ENCODE results near the gene ZC3H18. TPM values are rescaled to one million over a fixed set of nuclear protein-coding genes. Genes with fewer than 3 reads are reported as not detected.
A peak's percentile ranks its signal among the peaks of the same experiment; 100 is the strongest.

The ZC3H18 gene
- total RNA-seq, 1 experiment from 2014 or later = 61.8 TPM

DNA sequence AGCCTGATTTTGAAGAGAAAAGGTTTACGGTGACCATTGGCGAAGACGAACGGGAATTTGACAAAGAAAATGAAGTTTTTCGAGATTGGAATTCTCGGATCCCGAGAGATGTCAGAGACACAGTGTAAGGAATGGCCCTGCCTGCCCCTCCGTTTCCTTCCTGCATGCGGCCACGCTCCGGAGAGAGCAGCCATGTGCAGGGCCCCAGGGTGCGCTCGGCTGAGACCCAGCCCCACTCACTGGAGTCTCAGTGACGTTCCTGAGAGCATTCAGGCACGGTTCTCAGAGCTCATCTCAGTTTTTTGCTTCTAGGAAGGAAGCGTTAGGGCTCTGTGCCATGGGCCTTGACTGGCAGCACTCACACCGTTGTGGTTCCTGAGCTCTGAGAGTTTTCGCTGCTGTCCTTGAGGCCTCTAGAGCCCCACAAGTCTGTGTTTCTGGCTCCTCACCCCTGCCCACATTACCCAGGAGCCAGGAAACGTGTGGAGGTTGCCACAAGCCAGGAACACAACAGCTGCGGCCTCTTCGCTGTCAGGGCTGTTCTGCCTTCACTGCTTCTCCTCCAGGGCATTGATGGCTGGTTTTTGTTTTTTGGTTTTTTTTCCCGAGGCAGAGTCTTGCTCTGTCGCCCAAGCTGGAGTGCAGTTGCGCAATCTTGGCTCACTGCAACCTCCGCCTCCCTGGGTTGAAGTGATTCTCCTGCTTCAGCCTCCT lies 29.8 kb downstream of the ZC3H18 start:
- H3K27me3 Mint-ChIP-seq (ENCODE audit: low read depth) = no peaks in the 10 kb centered on the region
- H3K4me3 Mint-ChIP-seq = no peak overlapping the region
- H3K27ac Mint-ChIP-seq = peak overlapping the region; percentile 72; the same call in 1 of the 2 replicates
- ATAC-seq = no peak
- H3K4me1 Mint-ChIP-seq = peaks cover 20% of the 10 kb centered on the region
- ChIA-PET CTCF (interaction anchor here (1.0 to 2.9 kb wide), 5 partner anchors 10 to 138 kb away, joined by 3 to 7 read pairs (median 4); no protein-coding TSS in a partner anchor), POLR2A (no interaction called here)
- peaks cover 45% of the 10 kb centered on the region for H3K36me3 Mint-ChIP-seq
- TF ChIP-seq NFATC4 (CRISPR knock-in tag; IDR thresholded peaks at IDR 0.05) = no peak
- TF ChIP-seq, protein P1, sequence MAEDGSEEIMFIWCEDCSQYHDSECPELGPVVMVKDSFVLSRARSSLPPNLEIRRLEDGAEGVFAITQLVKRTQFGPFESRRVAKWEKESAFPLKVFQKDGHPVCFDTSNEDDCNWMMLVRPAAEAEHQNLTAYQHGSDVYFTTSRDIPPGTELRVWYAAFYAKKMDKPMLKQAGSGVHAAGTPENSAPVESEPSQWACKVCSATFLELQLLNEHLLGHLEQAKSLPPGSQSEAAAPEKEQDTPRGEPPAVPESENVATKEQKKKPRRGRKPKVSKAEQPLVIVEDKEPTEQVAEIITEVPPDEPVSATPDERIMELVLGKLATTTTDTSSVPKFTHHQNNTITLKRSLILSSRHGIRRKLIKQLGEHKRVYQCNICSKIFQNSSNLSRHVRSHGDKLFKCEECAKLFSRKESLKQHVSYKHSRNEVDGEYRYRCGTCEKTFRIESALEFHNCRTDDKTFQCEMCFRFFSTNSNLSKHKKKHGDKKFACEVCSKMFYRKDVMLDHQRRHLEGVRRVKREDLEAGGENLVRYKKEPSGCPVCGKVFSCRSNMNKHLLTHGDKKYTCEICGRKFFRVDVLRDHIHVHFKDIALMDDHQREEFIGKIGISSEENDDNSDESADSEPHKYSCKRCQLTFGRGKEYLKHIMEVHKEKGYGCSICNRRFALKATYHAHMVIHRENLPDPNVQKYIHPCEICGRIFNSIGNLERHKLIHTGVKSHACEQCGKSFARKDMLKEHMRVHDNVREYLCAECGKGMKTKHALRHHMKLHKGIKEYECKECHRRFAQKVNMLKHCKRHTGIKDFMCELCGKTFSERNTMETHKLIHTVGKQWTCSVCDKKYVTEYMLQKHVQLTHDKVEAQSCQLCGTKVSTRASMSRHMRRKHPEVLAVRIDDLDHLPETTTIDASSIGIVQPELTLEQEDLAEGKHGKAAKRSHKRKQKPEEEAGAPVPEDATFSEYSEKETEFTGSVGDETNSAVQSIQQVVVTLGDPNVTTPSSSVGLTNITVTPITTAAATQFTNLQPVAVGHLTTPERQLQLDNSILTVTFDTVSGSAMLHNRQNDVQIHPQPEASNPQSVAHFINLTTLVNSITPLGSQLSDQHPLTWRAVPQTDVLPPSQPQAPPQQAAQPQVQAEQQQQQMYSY (CRISPR knock-in tag; IDR thresholded peaks at IDR 0.05) = no peak
- no peak for TF ChIP-seq JAZF1 (CRISPR knock-in tag; IDR thresholded peaks at IDR 0.05)
- TF ChIP-seq ZNF317 (CRISPR knock-in tag; IDR thresholded peaks at IDR 0.05; ENCODE audit: borderline replicate concordance, low read depth) = no peak
- TF ChIP-seq ESRRA (CRISPR knock-in tag; IDR thresholded peaks at IDR 0.05; ENCODE audit: borderline replicate concordance) = no peak
- TF ChIP-seq, protein P2, sequence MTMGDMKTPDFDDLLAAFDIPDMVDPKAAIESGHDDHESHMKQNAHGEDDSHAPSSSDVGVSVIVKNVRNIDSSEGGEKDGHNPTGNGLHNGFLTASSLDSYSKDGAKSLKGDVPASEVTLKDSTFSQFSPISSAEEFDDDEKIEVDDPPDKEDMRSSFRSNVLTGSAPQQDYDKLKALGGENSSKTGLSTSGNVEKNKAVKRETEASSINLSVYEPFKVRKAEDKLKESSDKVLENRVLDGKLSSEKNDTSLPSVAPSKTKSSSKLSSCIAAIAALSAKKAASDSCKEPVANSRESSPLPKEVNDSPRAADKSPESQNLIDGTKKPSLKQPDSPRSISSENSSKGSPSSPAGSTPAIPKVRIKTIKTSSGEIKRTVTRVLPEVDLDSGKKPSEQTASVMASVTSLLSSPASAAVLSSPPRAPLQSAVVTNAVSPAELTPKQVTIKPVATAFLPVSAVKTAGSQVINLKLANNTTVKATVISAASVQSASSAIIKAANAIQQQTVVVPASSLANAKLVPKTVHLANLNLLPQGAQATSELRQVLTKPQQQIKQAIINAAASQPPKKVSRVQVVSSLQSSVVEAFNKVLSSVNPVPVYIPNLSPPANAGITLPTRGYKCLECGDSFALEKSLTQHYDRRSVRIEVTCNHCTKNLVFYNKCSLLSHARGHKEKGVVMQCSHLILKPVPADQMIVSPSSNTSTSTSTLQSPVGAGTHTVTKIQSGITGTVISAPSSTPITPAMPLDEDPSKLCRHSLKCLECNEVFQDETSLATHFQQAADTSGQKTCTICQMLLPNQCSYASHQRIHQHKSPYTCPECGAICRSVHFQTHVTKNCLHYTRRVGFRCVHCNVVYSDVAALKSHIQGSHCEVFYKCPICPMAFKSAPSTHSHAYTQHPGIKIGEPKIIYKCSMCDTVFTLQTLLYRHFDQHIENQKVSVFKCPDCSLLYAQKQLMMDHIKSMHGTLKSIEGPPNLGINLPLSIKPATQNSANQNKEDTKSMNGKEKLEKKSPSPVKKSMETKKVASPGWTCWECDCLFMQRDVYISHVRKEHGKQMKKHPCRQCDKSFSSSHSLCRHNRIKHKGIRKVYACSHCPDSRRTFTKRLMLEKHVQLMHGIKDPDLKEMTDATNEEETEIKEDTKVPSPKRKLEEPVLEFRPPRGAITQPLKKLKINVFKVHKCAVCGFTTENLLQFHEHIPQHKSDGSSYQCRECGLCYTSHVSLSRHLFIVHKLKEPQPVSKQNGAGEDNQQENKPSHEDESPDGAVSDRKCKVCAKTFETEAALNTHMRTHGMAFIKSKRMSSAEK (CRISPR knock-in tag; IDR thresholded peaks at IDR 0.05; ENCODE audit: borderline replicate concordance) = no peak
- TF ChIP-seq CBFB (CRISPR knock-in tag; IDR thresholded peaks at IDR 0.05; ENCODE audit: low read depth) = no peak
- TF ChIP-seq, protein P3, sequence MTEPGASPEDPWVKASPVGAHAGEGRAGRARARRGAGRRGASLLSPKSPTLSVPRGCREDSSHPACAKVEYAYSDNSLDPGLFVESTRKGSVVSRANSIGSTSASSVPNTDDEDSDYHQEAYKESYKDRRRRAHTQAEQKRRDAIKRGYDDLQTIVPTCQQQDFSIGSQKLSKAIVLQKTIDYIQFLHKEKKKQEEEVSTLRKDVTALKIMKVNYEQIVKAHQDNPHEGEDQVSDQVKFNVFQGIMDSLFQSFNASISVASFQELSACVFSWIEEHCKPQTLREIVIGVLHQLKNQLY (CRISPR knock-in tag; IDR thresholded peaks at IDR 0.05) = no peak
- no peak for TF ChIP-seq CREM (CRISPR knock-in tag; IDR thresholded peaks at IDR 0.05)
- TF ChIP-seq, protein P4, sequence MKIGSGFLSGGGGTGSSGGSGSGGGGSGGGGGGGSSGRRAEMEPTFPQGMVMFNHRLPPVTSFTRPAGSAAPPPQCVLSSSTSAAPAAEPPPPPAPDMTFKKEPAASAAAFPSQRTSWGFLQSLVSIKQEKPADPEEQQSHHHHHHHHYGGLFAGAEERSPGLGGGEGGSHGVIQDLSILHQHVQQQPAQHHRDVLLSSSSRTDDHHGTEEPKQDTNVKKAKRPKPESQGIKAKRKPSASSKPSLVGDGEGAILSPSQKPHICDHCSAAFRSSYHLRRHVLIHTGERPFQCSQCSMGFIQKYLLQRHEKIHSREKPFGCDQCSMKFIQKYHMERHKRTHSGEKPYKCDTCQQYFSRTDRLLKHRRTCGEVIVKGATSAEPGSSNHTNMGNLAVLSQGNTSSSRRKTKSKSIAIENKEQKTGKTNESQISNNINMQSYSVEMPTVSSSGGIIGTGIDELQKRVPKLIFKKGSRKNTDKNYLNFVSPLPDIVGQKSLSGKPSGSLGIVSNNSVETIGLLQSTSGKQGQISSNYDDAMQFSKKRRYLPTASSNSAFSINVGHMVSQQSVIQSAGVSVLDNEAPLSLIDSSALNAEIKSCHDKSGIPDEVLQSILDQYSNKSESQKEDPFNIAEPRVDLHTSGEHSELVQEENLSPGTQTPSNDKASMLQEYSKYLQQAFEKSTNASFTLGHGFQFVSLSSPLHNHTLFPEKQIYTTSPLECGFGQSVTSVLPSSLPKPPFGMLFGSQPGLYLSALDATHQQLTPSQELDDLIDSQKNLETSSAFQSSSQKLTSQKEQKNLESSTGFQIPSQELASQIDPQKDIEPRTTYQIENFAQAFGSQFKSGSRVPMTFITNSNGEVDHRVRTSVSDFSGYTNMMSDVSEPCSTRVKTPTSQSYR (CRISPR knock-in tag; IDR thresholded peaks at IDR 0.05) = no peak
- TF ChIP-seq, protein P5, sequence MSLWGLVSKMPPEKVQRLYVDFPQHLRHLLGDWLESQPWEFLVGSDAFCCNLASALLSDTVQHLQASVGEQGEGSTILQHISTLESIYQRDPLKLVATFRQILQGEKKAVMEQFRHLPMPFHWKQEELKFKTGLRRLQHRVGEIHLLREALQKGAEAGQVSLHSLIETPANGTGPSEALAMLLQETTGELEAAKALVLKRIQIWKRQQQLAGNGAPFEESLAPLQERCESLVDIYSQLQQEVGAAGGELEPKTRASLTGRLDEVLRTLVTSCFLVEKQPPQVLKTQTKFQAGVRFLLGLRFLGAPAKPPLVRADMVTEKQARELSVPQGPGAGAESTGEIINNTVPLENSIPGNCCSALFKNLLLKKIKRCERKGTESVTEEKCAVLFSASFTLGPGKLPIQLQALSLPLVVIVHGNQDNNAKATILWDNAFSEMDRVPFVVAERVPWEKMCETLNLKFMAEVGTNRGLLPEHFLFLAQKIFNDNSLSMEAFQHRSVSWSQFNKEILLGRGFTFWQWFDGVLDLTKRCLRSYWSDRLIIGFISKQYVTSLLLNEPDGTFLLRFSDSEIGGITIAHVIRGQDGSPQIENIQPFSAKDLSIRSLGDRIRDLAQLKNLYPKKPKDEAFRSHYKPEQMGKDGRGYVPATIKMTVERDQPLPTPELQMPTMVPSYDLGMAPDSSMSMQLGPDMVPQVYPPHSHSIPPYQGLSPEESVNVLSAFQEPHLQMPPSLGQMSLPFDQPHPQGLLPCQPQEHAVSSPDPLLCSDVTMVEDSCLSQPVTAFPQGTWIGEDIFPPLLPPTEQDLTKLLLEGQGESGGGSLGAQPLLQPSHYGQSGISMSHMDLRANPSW (CRISPR knock-in tag; conservative IDR thresholded peaks at IDR 0.05; ENCODE audit: low read depth) = no peak
- TF ChIP-seq, protein P6, sequence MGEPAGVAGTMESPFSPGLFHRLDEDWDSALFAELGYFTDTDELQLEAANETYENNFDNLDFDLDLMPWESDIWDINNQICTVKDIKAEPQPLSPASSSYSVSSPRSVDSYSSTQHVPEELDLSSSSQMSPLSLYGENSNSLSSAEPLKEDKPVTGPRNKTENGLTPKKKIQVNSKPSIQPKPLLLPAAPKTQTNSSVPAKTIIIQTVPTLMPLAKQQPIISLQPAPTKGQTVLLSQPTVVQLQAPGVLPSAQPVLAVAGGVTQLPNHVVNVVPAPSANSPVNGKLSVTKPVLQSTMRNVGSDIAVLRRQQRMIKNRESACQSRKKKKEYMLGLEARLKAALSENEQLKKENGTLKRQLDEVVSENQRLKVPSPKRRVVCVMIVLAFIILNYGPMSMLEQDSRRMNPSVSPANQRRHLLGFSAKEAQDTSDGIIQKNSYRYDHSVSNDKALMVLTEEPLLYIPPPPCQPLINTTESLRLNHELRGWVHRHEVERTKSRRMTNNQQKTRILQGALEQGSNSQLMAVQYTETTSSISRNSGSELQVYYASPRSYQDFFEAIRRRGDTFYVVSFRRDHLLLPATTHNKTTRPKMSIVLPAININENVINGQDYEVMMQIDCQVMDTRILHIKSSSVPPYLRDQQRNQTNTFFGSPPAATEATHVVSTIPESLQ (CRISPR knock-in tag; IDR thresholded peaks at IDR 0.05) = no peak
- TF ChIP-seq, protein P7, sequence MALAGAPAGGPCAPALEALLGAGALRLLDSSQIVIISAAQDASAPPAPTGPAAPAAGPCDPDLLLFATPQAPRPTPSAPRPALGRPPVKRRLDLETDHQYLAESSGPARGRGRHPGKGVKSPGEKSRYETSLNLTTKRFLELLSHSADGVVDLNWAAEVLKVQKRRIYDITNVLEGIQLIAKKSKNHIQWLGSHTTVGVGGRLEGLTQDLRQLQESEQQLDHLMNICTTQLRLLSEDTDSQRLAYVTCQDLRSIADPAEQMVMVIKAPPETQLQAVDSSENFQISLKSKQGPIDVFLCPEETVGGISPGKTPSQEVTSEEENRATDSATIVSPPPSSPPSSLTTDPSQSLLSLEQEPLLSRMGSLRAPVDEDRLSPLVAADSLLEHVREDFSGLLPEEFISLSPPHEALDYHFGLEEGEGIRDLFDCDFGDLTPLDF (CRISPR knock-in tag; IDR thresholded peaks at IDR 0.05) = no peak
- TF ChIP-seq SOX15 (CRISPR knock-in tag; IDR thresholded peaks at IDR 0.05) = no peak
- no peak for TF ChIP-seq RELA (CRISPR knock-in tag; IDR thresholded peaks at IDR 0.05; ENCODE audit: borderline replicate concordance)
- TF ChIP-seq, protein P8, sequence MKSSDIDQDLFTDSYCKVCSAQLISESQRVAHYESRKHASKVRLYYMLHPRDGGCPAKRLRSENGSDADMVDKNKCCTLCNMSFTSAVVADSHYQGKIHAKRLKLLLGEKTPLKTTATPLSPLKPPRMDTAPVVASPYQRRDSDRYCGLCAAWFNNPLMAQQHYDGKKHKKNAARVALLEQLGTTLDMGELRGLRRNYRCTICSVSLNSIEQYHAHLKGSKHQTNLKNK (CRISPR knock-in tag; IDR thresholded peaks at IDR 0.05) = no peak
- TF ChIP-seq, protein P9, sequence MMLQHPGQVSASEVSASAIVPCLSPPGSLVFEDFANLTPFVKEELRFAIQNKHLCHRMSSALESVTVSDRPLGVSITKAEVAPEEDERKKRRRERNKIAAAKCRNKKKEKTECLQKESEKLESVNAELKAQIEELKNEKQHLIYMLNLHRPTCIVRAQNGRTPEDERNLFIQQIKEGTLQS (CRISPR knock-in tag; conservative IDR thresholded peaks at IDR 0.05) = no peak
- no peaks in the 10 kb centered on the region for H3K9me3 Mint-ChIP-seq
- DNase-seq (ENCODE audit: low spot score) = no peak

All from WTC11 (cell line).